Panc1 (cell line): ENCODE measurements around the gene AQP11.

Experiments
- POLR2AphosphoS5 ChIP-seq: IDR thresholded peaks from 2 replicates; pipeline ENCODE4 v1.6.1; 2012; ENCODE audit warnings: mild to moderate bottlenecking, low read depth, low read length, moderate library complexity
- REST ChIP-seq, 2 experiments: IDR thresholded peaks; 2 replicates each; pipeline ENCODE4 v1.6.1; 2011 to 2012; ENCODE audit warnings: low read depth in 2 of 2, control low read depth in 1 of 2, low read length in 1 of 2, mild to moderate bottlenecking in 1 of 2, moderate library complexity in 1 of 2; ENCODE audit not compliant: insufficient read depth in 1 of 2
- TCF7L2 ChIP-seq: IDR thresholded peaks from 2 replicates; pipeline ENCODE4 v1.6.1; 2011; ENCODE audit warnings: mild to moderate bottlenecking, low read depth, low read length, inconsistent platforms
- TF ChIP-seq, protein P1 (sequence below): fragments of 450-650 bp; IDR thresholded peaks from 2 replicates; pipeline ENCODE4 v1.5.1; 2017; ENCODE audit warnings: mild to moderate bottlenecking

GRCh38 chr11:77561257-77561656 is 28.5 kb upstream of the AQP11 start:
- TF ChIP-seq REST (IDR thresholded peaks at IDR 0.05; ENCODE audit: insufficient read depth in 1 of 2, low read depth in 2 of 2, low read length in 1 of 2) = no peak
- TF ChIP-seq TCF7L2 = no peak
- TF ChIP-seq, protein P1, sequence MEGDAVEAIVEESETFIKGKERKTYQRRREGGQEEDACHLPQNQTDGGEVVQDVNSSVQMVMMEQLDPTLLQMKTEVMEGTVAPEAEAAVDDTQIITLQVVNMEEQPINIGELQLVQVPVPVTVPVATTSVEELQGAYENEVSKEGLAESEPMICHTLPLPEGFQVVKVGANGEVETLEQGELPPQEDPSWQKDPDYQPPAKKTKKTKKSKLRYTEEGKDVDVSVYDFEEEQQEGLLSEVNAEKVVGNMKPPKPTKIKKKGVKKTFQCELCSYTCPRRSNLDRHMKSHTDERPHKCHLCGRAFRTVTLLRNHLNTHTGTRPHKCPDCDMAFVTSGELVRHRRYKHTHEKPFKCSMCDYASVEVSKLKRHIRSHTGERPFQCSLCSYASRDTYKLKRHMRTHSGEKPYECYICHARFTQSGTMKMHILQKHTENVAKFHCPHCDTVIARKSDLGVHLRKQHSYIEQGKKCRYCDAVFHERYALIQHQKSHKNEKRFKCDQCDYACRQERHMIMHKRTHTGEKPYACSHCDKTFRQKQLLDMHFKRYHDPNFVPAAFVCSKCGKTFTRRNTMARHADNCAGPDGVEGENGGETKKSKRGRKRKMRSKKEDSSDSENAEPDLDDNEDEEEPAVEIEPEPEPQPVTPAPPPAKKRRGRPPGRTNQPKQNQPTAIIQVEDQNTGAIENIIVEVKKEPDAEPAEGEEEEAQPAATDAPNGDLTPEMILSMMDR = no peak
- no peak for TF ChIP-seq POLR2AphosphoS5
